Measurements from ENCODE around the gene GABRG3. TPM values are rescaled to one million over a fixed set of nuclear protein-coding genes. Genes with fewer than 3 reads are reported as not detected.

GABRG3 gene
- total and polyA plus RNA-seq, 10 of the 15 experiments (the other 5 are each of a cell fraction or from before 2014, with no cell fraction given), result 0.15 TPM; not detected in 9

- H4K20me1 ChIP-seq (ENCODE audit: control insufficient read depth, insufficient read depth), result no peaks in the 10 kb centered on the region
- DNase-seq (ENCODE audit: low read depth, low spot score) (no peak), FAIRE-seq (no peak), ATAC-seq (no peak)
- no peak overlapping the region for H3K4me3 ChIP-seq
- POLR2A ChIA-PET, result no interaction called here
- 38% methylated on average over 12 of the region's 12 CpGs for WGBS (ENCODE audit: insufficient coverage, insufficient replicate concordance, low lambda C conversion rate, missing lambda C conversion rate)
- no peaks in the 10 kb centered on the region for H3K79me2 ChIP-seq (ENCODE audit: control insufficient read depth, insufficient read depth, low read length)
- no peaks in the 10 kb centered on the region for H3K4me1 ChIP-seq (ENCODE audit: control insufficient read depth, insufficient read depth, low read length)
- SMC1A ChIA-PET (ENCODE audit: uncharacterized antibody, unreplicated experiment), result no interaction called here
- no peak overlapping the region for H3K27ac ChIP-seq (ENCODE audit: control insufficient read depth, insufficient read depth)
- no peak overlapping the region for H3K4me2 ChIP-seq (ENCODE audit: control insufficient read depth, insufficient read depth)
- RAD21 ChIA-PET (ENCODE audit: unreplicated experiment), result no interaction called here
- in situ Hi-C loops (cut with MboI), result no loop called here
- H3K9me3 ChIP-seq (replicated peaks; ENCODE audit: control insufficient read depth, insufficient read depth, low read length), result no peaks in the 10 kb centered on the region; the same call in 2 of the 3 replicates
- TF ChIP-seq ZBTB4 (CRISPR knock-in tag; IDR thresholded peaks at IDR 0.05) (no peak), RB1 (IDR thresholded peaks at IDR 0.05; ENCODE audit: borderline replicate concordance) (no peak), RELB (IDR thresholded peaks at IDR 0.05; ENCODE audit: low read depth) (no peak), SIN3A (IDR thresholded peaks at IDR 0.05; ENCODE audit: low read depth, low read length) (no peak), SMC3 (IDR thresholded peaks at IDR 0.05; ENCODE audit: borderline replicate concordance, low read length) (no peak), STAT1 (conservative IDR thresholded peaks at IDR 0.05) (no peak), SMARCA5 (IDR thresholded peaks at IDR 0.05) (no peak), NR2F1 (conservative IDR thresholded peaks at IDR 0.05) (no peak), PAX5 (IDR thresholded peaks at IDR 0.05; ENCODE audit: borderline replicate concordance, low read depth, low read length) (no peak), BMI1 (IDR thresholded peaks at IDR 0.05; ENCODE audit: borderline replicate concordance) (no peak), SP1 (IDR thresholded peaks at IDR 0.05; ENCODE audit: low read depth, low read length) (no peak)
- TF ChIP-seq, protein P1, sequence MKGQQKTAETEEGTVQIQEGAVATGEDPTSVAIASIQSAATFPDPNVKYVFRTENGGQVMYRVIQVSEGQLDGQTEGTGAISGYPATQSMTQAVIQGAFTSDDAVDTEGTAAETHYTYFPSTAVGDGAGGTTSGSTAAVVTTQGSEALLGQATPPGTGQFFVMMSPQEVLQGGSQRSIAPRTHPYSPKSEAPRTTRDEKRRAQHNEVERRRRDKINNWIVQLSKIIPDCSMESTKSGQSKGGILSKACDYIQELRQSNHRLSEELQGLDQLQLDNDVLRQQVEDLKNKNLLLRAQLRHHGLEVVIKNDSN (IDR thresholded peaks at IDR 0.05; ENCODE audit: borderline replicate concordance, extremely low read length, insufficient read depth, low read depth, low read length), result no peak
- no peaks in the 10 kb centered on the region for H3K27me3 ChIP-seq (replicated peaks in 1 of 2; ENCODE audit: control insufficient read depth in 2 of 2, insufficient read depth in 2 of 2, low read length in 1 of 2)
- CTCF ChIA-PET, result no interaction called here
- H2AFZ ChIP-seq (ENCODE audit: control insufficient read depth, low read depth, low read length), result no peak overlapping the region
- no peak overlapping the region for H3K9ac ChIP-seq (ENCODE audit: control insufficient read depth, insufficient read depth, low read length)
- intact Hi-C loops (cut with micrococcal nuclease; ENCODE audit: unreplicated experiment), result no loop called here
- BruUV-seq (replicated peaks), result no TSS peak
- no peaks in the 10 kb centered on the region for H3K36me3 ChIP-seq (ENCODE audit: control insufficient read depth in 2 of 2, insufficient read depth in 2 of 2, low read length in 1 of 2)
Measured at GRCh38 chr15:27490867-27491595, 520.0 kb downstream of the GABRG3 start.
